ENCODE results near the gene SHC2.
"Not testable (repeated sequence)": the region's sequence is repeated elsewhere in the genome, so short reads cannot be mapped to it uniquely, and the experiment has no call there.

SHC2 gene

GRCh38 chr19:412356-413355 is 48.2 kb downstream of the SHC2 start:
- CTCF ChIA-PET: interaction anchor here (1.3 kb wide), 1 partner anchor 94 kb away, joined by 3 read pairs; no protein-coding TSS in a partner anchor
- TF ChIP-seq, protein P1, sequence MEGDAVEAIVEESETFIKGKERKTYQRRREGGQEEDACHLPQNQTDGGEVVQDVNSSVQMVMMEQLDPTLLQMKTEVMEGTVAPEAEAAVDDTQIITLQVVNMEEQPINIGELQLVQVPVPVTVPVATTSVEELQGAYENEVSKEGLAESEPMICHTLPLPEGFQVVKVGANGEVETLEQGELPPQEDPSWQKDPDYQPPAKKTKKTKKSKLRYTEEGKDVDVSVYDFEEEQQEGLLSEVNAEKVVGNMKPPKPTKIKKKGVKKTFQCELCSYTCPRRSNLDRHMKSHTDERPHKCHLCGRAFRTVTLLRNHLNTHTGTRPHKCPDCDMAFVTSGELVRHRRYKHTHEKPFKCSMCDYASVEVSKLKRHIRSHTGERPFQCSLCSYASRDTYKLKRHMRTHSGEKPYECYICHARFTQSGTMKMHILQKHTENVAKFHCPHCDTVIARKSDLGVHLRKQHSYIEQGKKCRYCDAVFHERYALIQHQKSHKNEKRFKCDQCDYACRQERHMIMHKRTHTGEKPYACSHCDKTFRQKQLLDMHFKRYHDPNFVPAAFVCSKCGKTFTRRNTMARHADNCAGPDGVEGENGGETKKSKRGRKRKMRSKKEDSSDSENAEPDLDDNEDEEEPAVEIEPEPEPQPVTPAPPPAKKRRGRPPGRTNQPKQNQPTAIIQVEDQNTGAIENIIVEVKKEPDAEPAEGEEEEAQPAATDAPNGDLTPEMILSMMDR (IDR thresholded peaks at IDR 0.05; ENCODE audit: insufficient read depth, low read length, missing control alignments): no peak
- DNase-seq (ENCODE audit: low read depth, low spot score): no peak
- no peak overlapping the region for H3K4me3 ChIP-seq (ENCODE audit: low read depth, low read length)
- POLR2A ChIA-PET: no interaction called here

DNA sequence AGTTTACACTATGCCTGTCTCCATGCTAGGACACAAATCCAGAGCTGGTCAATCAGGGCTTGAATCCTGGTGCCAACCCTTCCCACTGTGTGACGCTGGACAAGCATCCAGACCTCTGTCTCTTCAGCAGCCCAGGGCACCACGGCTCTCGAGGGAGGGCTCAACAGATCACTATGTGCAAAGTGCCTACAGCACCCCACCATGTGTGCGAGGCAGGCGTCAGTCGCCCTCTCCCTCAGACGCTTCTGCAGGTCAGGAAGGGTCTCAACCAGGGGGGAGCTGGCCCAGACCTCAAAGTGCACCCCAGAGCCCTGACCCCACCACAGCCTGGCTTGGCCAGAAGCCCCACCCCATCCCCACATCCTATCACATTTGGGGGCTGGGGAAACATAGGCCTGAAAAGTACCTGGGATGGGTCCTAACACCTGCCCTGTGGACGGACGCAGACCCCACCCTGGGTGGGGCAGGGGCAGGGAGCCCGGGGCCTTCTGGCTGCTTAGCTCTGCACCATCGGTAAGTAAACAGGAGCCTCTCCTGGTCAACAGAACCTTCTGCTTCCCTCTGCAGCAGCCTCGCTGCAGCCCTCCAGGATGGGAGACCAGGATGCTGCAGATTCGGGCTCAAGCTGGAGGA is 49.0 kb downstream of the SHC2 start:
- H3K4me3 ChIP-seq (ENCODE audit: low read depth, low read length): no peak overlapping the region
- CTCF ChIA-PET: interaction anchor here (1.3 kb wide), 1 partner anchor 95 kb away, joined by 3 read pairs; no protein-coding TSS in a partner anchor
- TF ChIP-seq, protein P1 (IDR thresholded peaks at IDR 0.05; ENCODE audit: insufficient read depth, low read length, missing control alignments): no peak
- DNase-seq (ENCODE audit: low read depth, low spot score): no peak
- POLR2A ChIA-PET: no interaction called here

DNA sequence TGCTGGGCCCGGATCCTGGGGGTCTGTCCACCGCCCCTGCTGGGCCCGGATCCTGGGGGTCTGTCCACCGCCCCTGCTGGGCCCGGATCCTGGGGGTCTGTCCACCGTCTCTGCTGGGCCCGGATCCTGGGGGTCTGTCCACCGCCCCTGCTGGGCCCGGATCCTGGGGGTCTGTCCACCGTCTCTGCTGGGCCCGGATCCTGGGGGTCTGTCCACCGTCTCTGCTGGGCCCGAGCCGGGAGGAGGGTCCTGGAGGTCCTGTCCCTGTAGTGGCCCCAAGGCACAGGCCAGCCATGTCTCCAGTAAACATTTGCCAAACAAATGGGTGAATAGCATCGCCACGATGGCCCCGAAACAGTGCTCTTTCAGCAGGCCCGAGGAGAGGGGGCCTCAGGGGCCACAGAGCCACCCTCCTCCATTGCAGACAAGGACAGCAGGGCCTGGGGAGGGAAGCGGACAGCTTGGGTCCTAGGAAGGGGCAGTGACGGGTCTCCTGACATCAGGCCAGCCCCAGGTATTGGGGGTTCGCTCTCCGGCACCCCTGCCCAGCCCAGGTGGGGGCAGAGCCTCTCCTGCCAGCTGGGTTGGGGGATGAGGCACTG is 49.6 kb downstream of the SHC2 start:
- CTCF ChIA-PET; DNase-seq (ENCODE audit: low read depth, low spot score); H3K4me3 ChIP-seq (ENCODE audit: low read depth, low read length); POLR2A ChIA-PET: not testable (repeated sequence)

DNA sequence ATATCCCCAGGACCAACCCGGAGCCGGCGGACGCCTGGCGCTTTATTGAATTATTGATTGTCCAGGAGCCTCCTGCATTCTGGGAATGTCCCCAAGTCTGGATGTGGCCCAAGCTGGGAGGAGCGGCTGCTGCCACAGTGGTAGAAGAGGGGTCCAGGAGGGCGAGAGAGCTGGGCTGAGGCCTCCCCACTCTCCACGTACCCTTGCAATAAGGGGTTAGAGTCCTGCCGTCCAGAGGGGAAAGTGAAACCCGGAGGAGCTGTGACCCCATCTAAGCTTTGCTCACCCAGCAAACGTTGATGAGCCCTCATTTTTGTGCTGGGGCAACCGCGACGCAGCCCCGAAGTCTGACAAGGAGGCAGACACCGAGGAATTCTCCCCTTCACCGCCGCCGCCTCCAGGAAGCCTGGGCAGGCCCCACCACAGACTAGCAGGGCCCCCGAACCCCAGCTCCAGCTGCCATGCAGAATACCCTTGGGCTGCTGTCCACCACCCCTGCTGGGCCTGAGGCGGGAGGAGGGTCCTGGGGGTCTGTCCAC is 50.5 kb downstream of the SHC2 start:
- TF ChIP-seq, protein P1 (IDR thresholded peaks at IDR 0.05; ENCODE audit: insufficient read depth, low read length, missing control alignments): no peak
- no peak overlapping the region for H3K4me3 ChIP-seq (ENCODE audit: low read depth, low read length)
- ChIA-PET POLR2A (interaction anchor here (1.4 kb wide), 1 partner anchor 79 kb away, joined by 6 read pairs; no protein-coding TSS in a partner anchor), CTCF (no interaction called here)
- DNase-seq (ENCODE audit: low read depth, low spot score): no peak

- no peak overlapping the region; the same call in 1 of the 2 replicates for H3K4me3 ChIP-seq (ENCODE audit: low read depth, low read length)
- no peak for DNase-seq (ENCODE audit: low read depth, low spot score)
- POLR2A ChIA-PET: interaction anchor here (1.4 kb wide), 1 partner anchor 79 kb away, joined by 6 read pairs; no protein-coding TSS in a partner anchor
- CTCF ChIA-PET: no interaction called here
- TF ChIP-seq, protein P1 (IDR thresholded peaks at IDR 0.05; ENCODE audit: insufficient read depth, low read length, missing control alignments): no peak
These were observed 51.2 kb downstream of the SHC2 start for GRCh38 chr19:409516-410242.

DNA sequence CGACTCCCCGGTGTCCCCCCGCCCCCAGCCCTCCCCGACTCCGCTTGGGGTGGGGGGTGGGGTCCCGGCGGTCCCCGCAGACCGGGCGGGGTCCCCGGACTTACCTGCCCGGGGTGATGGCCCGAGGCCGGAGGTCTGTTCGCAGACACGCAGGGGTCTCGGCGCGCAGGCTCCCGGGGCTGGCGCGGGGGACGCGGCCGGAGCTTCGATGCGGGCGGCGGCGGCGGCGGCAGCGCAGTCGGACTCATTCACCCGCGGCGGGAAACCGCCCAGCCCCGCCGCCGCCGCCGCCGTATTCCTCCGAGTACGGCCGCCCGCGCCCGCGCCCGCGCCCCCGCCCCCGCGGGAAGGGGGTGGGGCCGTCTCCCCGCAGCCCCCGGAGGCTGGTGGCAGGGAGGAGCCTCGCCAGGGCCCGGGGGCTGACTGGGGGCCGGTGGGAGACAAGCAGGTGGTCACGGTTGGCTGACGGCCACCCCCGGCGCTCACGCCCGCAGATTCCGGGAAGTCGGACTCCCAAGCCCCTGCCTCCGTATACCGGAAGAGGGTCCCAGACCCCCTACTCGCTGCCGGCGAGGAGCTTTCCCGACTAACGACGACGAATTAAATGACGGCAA is 51.8 kb downstream of the SHC2 start, which contains the start of gene C2CD4C:
TSS of gene C2CD4C (minus strand) at position 246 of the 614 bp plus-strand sequence. CDS start 786 bp downstream, outside the sequence.
- DNase-seq (ENCODE audit: low read depth, low spot score): no peak
- ChIA-PET CTCF (no interaction called here), POLR2A (interaction anchor here (1.4 kb wide), 1 partner anchor 80 kb away, joined by 6 read pairs; no protein-coding TSS in a partner anchor)
- TF ChIP-seq, protein P1 (IDR thresholded peaks at IDR 0.05; ENCODE audit: insufficient read depth, low read length, missing control alignments): no peak
- peak within 1 kb of the TSS; percentile 40 for H3K4me3 ChIP-seq (ENCODE audit: low read depth, low read length)
